ENCODE measurements around the gene ECM1.

- no peak for TF ChIP-seq CTCF (IDR thresholded peaks at IDR 0.05)
- no peak for TF ChIP-seq POLR2A (IDR thresholded peaks at IDR 0.05; ENCODE audit: low read depth)
Observed at GRCh38 chr1:150559656-150560010, 51.7 kb downstream of the ECM1 start.
